RWPE2 (cell line): ENCODE data around the gene TRIM44.

Experiments
- ATAC-seq: fragments of 200-7000 bp; cut with Tn5 transposase; 3 replicates; pipeline ENCODE4 v1.9.1; 2021; ENCODE audit warnings: low read depth
- DNase-seq: peaks from one replicate; pipeline ENCODE4 v3.0.0-alpha.2; 2020; ENCODE audit warnings: low spot score
- H3K27ac ChIP-seq: fragments of 450-650 bp; 2 replicates; pipeline ENCODE4 v1.5.1; 2017; ENCODE audit warnings: mild to moderate bottlenecking; ENCODE audit not compliant: poor library complexity, severe bottlenecking
- H3K27me3 ChIP-seq: fragments of 250-450 bp; sonication (Bioruptor Pico); 2 replicates; pipeline ENCODE4 v1.5.1; 2021; ENCODE audit warnings: mild to moderate bottlenecking, moderate library complexity; ENCODE audit not compliant: insufficient read depth, poor library complexity, severe bottlenecking
- H3K36me3 ChIP-seq: fragments of 250-450 bp; sonication (Bioruptor Pico); 2 replicates; pipeline ENCODE4 v1.5.1; 2020; ENCODE audit warnings: low read depth, mild to moderate bottlenecking, moderate library complexity
- H3K4me1 ChIP-seq: fragments of 250-450 bp; sonication (Bioruptor Pico); 2 replicates; pipeline ENCODE4 v1.5.1; 2021; ENCODE audit warnings: mild to moderate bottlenecking, moderate library complexity; ENCODE audit not compliant: insufficient read depth, poor library complexity, severe bottlenecking
- H3K4me3 ChIP-seq: fragments of 250-450 bp; sonication (Bioruptor Pico); 2 replicates; pipeline ENCODE4 v1.5.1; 2021; ENCODE audit warnings: mild to moderate bottlenecking, moderate library complexity; ENCODE audit not compliant: severe bottlenecking
- H3K9me3 ChIP-seq: fragments of 250-450 bp; sonication (Bioruptor Pico); 2 replicates; pipeline ENCODE4 v1.5.1; 2021; ENCODE audit warnings: mild to moderate bottlenecking, moderate library complexity; ENCODE audit not compliant: severe bottlenecking
- CTCF ChIP-seq: fragments of 450-650 bp; IDR thresholded peaks from one replicate; pipeline ENCODE4 v1.5.1; 2017; ENCODE audit warnings: mild to moderate bottlenecking, moderate library complexity; ENCODE audit not compliant: poor library complexity, severe bottlenecking

TRIM44 gene

GRCh38 chr11:35735411-35735810, 72.8 kb downstream of the TRIM44 start:
- H3K9me3 ChIP-seq: peaks cover 3% of the 10 kb centered on the region
- TF ChIP-seq CTCF: no peak
- H3K4me1 ChIP-seq: no peaks in the 10 kb centered on the region
- H3K27me3 ChIP-seq: no peaks in the 10 kb centered on the region
- H3K4me3 ChIP-seq: no peak overlapping the region
- H3K27ac ChIP-seq: no peak overlapping the region
- DNase-seq (no peak), ATAC-seq (no peak)
- H3K36me3 ChIP-seq: peaks cover 68% of the 10 kb centered on the region

- peaks cover 67% of the 10 kb centered on the region for H3K36me3 ChIP-seq
- no peaks in the 10 kb centered on the region for H3K27me3 ChIP-seq
- H3K27ac ChIP-seq: no peak overlapping the region
- TF ChIP-seq CTCF: no peak
- DNase-seq (no peak), ATAC-seq (no peak)
- no peak overlapping the region for H3K4me3 ChIP-seq
- no peaks in the 10 kb centered on the region for H3K4me1 ChIP-seq
- peaks cover 3% of the 10 kb centered on the region for H3K9me3 ChIP-seq
Measured at GRCh38 chr11:35735903-35736302, 73.3 kb downstream of the TRIM44 start.

- Histone ChIP-seq H3K4me3 (no peak overlapping the region), H3K27ac (no peak overlapping the region), H3K4me1 (no peaks in the 10 kb centered on the region), H3K27me3 (no peaks in the 10 kb centered on the region), H3K36me3 (peaks cover 58% of the 10 kb centered on the region), H3K9me3 (no peaks in the 10 kb centered on the region)
- TF ChIP-seq CTCF: no peak
- no peak for ATAC-seq
- DNase-seq: no peak
Measured at GRCh38 chr11:35736952-35737351, 74.4 kb downstream of the TRIM44 start.

- H3K4me1 ChIP-seq: no peaks in the 10 kb centered on the region
- H3K27ac ChIP-seq: no peak overlapping the region
- H3K27me3 ChIP-seq: no peaks in the 10 kb centered on the region
- no peak for TF ChIP-seq CTCF
- DNase-seq: no peak
- H3K9me3 ChIP-seq: no peaks in the 10 kb centered on the region
- ATAC-seq: no peak
- H3K36me3 ChIP-seq: peaks cover 38% of the 10 kb centered on the region
- H3K4me3 ChIP-seq: no peak overlapping the region
Measured at GRCh38 chr11:35740061-35740799, 77.7 kb downstream of the TRIM44 start.
